A549 (cell line): ENCODE measurements around the gene APRT. TPM values are rescaled to one million over a fixed set of nuclear protein-coding genes. Genes with fewer than 3 reads are reported as not detected.

Source experiments
- ATAC-seq, 2 experiments: fragments of 200-7000 bp in 1 of 2; fragments of >200 bp in 1 of 2; cut with Nextera tagmentation in 1 of 2; cut with Tn5 transposase in 1 of 2; 3 replicates each; pipeline versions ENCODE4 v1.8.0 to v1.9.1; 2018 to 2020; ENCODE audit warnings: mild to moderate bottlenecking in 1 of 2, moderate library complexity in 1 of 2
- CTCF ChIA-PET: fragments of 300-600 bp; sonication (Branson Sonifier 250); formaldehyde crosslinking; extraction: SDS; loops from one replicate; lab custom pipeline; 2021; ENCODE audit warnings: antibody characterized with exemption, inconsistent platforms; lab: Yijun Ruan, JAX
- POLR2A ChIA-PET: fragments of 350-600 bp; formaldehyde crosslinking; extraction: SDS; loops from one replicate; lab custom pipeline; 2021; ENCODE audit warnings: antibody characterized with exemption, inconsistent platforms; lab: Yijun Ruan, JAX
- DNase-seq, 2 experiments: peaks; one replicate each; pipeline versions ENCODE4 v3.0.0 to v3.0.0-alpha.2; 2011 to 2016; ENCODE audit warnings: low read depth in 1 of 2, low spot score in 1 of 2
- FAIRE-seq: peaks from 2 replicates; lab custom pipeline; 2011; peaks lifted over from hg19 to GRCh38; lab: Jason Lieb, UNC
- H3K27ac ChIP-seq, 2 experiments: fragments of >200 bp; sonication (Bioruptor Twin); formaldehyde crosslinking; 3 replicates each; pipeline ENCODE4 v1.5.1; 2016 to 2017
- H3K4me1 ChIP-seq: fragments of >200 bp; sonication (Bioruptor Twin); formaldehyde crosslinking; 3 replicates; pipeline ENCODE4 v1.6.1; 2016
- H3K4me2 ChIP-seq: fragments of >200 bp; sonication (Bioruptor Twin); formaldehyde crosslinking; 3 replicates; pipeline ENCODE4 v1.6.1; 2016
- H3K4me3 ChIP-seq: fragments of >200 bp; sonication (Bioruptor Twin); formaldehyde crosslinking; 3 replicates; pipeline ENCODE4 v1.5.1; 2016
- H3K9me3 ChIP-seq: fragments of >200 bp; sonication (Bioruptor Twin); formaldehyde crosslinking; 3 replicates; pipeline ENCODE4 v1.6.1; 2016
- CBX2 ChIP-seq: fragments of 200-600 bp; sonication (generic); IDR thresholded peaks from 2 replicates; pipeline ENCODE4 v1.6.1; 2016; ENCODE audit warnings: low read depth, mild to moderate bottlenecking, borderline replicate concordance
- CHD4 ChIP-seq: fragments of 200-600 bp; sonication (generic); IDR thresholded peaks from 2 replicates; pipeline ENCODE4 v1.6.1; 2016; ENCODE audit warnings: antibody characterized with exemption, mild to moderate bottlenecking, borderline replicate concordance
- FOSL2 ChIP-seq, 2 experiments: fragments of 450-650 bp in 1 of 2; fragments of >200 bp in 1 of 2; sonication (Bioruptor Twin) in 1 of 2; formaldehyde crosslinking; IDR thresholded peaks; 2 replicates each; pipeline versions ENCODE4 v1.5.0 to v1.6.1; 2016 to 2020; ENCODE audit warnings: mild to moderate bottlenecking in 1 of 2, moderate library complexity in 1 of 2
- GATA3 ChIP-seq: IDR thresholded peaks from 2 replicates; pipeline ENCODE4 v1.6.1; 2012; ENCODE audit warnings: borderline replicate concordance
- JUN ChIP-seq, 2 experiments: fragments of >200 bp; sonication (Bioruptor Twin); formaldehyde crosslinking; IDR thresholded peaks; 2 replicates in 1 of 2; 3 replicates in 1 of 2; pipeline ENCODE4 v1.6.1; 2016 to 2017
- KDM5A ChIP-seq: fragments of 200-600 bp; sonication (generic); IDR thresholded peaks from 2 replicates; pipeline ENCODE4 v1.6.1; 2016; ENCODE audit warnings: antibody characterized with exemption, mild to moderate bottlenecking
- NR3C1 ChIP-seq: fragments of >200 bp; sonication (Bioruptor Twin); formaldehyde crosslinking; IDR thresholded peaks from 3 replicates; pipeline ENCODE4 v1.6.1; 2017
- PHF8 ChIP-seq: fragments of 200-600 bp; sonication (generic); IDR thresholded peaks from 2 replicates; pipeline ENCODE4 v1.6.1; 2016; ENCODE audit warnings: low read depth, mild to moderate bottlenecking, antibody characterized with exemption, moderate library complexity, borderline replicate concordance
- POLR2A ChIP-seq: IDR thresholded peaks from 2 replicates; pipeline ENCODE4 v1.6.1; 2012; ENCODE audit warnings: mild to moderate bottlenecking, low read length
- POLR2AphosphoS2 ChIP-seq: conservative IDR thresholded peaks from 2 replicates; pipeline ENCODE4 v1.6.1; 2012; ENCODE audit warnings: low read length, improper control_type of control experiment, inconsistent platforms
- RAD21 ChIP-seq, 2 experiments: fragments of >200 bp in 1 of 2; sonication (Bioruptor Twin) in 1 of 2; formaldehyde crosslinking in 1 of 2; IDR thresholded peaks in 1 of 2; conservative IDR thresholded peaks in 1 of 2; 2 replicates in 1 of 2; 3 replicates in 1 of 2; pipeline ENCODE4 v1.6.1; 2012 to 2018; ENCODE audit warnings: inconsistent platforms in 1 of 2
- TP53 ChIP-seq: fragments of 250-450 bp; sonication (Bioruptor Pico); IDR thresholded peaks from 2 replicates; pipeline ENCODE4 v1.5.0; 2021; ENCODE audit warnings: mild to moderate bottlenecking, moderate library complexity
- WGBS: methylation state at CpG from one replicate; pipeline ENCODE4 v1.1.6; 2017; ENCODE audit errors: missing lambda C conversion rate; 5-methylcytosine and 5-hydroxymethylcytosine counted together
- polyA plus RNA-seq, 4 experiments: library from polyadenylated mRNA; depleted of rRNA in 3 of 4; stranded (reverse); fragments of >200 nt; fragmentation: RNase III in 1 of 4; extraction: RNeasy Plus Mini Kit Qiagen cat#74134 plus additional on column Dnase treatment in 1 of 4; gene quantifications; 2 replicates in 3 of 4; 3 replicates in 1 of 4; pipeline ENCODE4 v1.2.3, GENCODE V29; 2011 to 2017
- TF ChIP-seq, protein P1 (sequence below): IDR thresholded peaks from 2 replicates; pipeline ENCODE4 v1.6.1; 2012; ENCODE audit warnings: low read depth, borderline replicate concordance
- TF ChIP-seq, protein P2 (sequence below): fragments of >200 bp; sonication (Bioruptor Twin); formaldehyde crosslinking; IDR thresholded peaks from 3 replicates; pipeline ENCODE4 v1.6.1; 2016
- TF ChIP-seq, protein P3 (sequence below): IDR thresholded peaks from 2 replicates; pipeline ENCODE4 v1.6.1; 2012
- TF ChIP-seq, protein P4 (sequence below): IDR thresholded peaks from 2 replicates; pipeline ENCODE4 v1.6.1; 2012
- TF ChIP-seq, protein P5 (sequence below): fragments of >200 bp; sonication (Bioruptor Twin); formaldehyde crosslinking; IDR thresholded peaks from 3 replicates; pipeline ENCODE4 v1.5.1; 2016
- TF ChIP-seq, protein P6 (sequence below): fragments of 250-450 bp; sonication (Bioruptor Pico); IDR thresholded peaks from 2 replicates; pipeline ENCODE4 v1.5.0; 2021; ENCODE audit warnings: mild to moderate bottlenecking, moderate library complexity, borderline replicate concordance

APRT gene
- polyA plus RNA-seq, 2 of the 4 experiments (the other 2 are of a cell fraction), result 115 to 258 TPM

DNA sequence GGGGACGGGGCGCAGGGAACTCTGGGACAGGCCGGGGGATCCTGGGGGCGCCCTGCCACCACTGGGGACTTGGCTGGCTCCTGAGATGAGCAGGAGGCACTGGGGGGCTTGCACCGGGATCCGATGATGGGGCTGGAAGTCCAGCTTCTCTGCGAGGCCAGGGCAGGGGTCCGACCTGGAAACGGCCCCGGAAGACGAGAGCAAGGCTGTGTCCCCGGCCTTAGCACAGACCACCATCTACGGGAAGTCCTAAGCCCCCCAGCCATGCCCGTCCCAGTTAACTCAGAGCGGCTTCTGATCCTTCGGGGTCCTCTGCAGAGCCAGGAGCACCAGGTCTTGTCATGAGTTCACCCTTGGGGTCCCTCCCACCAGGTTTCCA is 7.6 kb downstream of the APRT start (continued):
- no peak for TF ChIP-seq POLR2AphosphoS2
- TF ChIP-seq FOSL2 (IDR thresholded peaks at IDR 0.05), result no peak
- no peak for TF ChIP-seq FOSL2 (CRISPR knock-in tag; IDR thresholded peaks at IDR 0.05)
- TF ChIP-seq, protein P1, sequence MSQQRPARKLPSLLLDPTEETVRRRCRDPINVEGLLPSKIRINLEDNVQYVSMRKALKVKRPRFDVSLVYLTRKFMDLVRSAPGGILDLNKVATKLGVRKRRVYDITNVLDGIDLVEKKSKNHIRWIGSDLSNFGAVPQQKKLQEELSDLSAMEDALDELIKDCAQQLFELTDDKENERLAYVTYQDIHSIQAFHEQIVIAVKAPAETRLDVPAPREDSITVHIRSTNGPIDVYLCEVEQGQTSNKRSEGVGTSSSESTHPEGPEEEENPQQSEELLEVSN, result no peak

DNA sequence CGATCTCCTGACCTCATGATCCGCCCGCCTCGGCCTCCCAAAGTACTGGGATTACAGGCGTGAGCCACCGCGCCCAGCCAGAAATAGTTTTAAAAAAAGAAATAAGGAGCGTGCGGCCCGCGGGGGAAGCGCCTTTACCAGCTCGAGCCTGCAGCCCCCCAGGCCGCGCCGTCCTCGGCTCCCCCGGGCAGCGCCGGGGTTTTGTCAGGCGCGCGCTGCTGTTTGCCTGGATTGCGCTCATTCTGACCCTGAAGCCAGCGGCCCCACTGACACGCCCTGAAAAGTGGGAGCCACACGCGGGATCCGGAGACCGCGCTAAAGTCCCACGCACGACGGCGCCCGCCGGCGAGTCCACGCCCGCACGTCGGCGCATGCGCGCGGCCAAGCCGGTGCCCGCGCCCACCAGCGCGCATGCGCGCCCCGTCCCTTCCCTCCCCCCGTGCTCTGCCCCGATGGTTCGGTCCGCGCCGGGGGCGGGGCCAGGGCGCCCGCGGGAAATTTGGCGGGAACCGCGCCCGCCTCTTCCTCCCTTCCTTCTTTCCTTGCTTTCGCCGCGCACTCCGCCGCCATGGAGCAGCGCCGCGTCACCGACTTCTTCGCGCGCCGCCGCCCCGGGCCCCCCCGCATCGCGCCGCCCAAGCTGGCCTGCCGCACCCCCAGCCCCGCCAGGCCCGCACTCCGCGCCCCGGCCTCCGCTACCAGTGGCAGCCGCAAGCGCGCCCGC is 8.3 kb downstream of the APRT start, which contains the start of gene CDT1:
Gene CDT1, plus strand, starts transcription at position 526 of the 724 bp plus-strand sequence. Its CDS starts 43 bp downstream, at position 569.
- ChIA-PET CTCF (interaction anchor here (1.1 to 1.5 kb wide), 2 partner anchors 12 to 21 kb away, joined by 3 to 5 read pairs; no protein-coding TSS in a partner anchor), POLR2A (interaction anchor here (0.6 to 1.5 kb wide), 3 partner anchors 8 to 251 kb away, joined by 3 to 11 read pairs (median 6); partner anchors contain the start of gene APRT)
- DNase-seq, result peak; percentile 81 to 96
- Histone ChIP-seq H3K4me1 (peaks cover 14% of the 10 kb centered on the region), H3K27ac (peak within 1 kb of the TSS; percentile 88 to 94), H3K4me3 (peak within 1 kb of the TSS; percentile 73), H3K4me2 (peak within 1 kb of the TSS; percentile 100), H3K9me3 (no peaks in the 10 kb centered on the region)
- 1% methylated on average over 25 of the region's 98 CpGs for WGBS
- FAIRE-seq, result no peak
- TF ChIP-seq NR3C1 (no peak), POLR2AphosphoS2 (no peak), RAD21 (conservative IDR thresholded peaks at IDR 0.05 in 1 of 2, IDR thresholded peaks at IDR 0.05 in 1 of 2) (no peak), TP53 (CRISPR knock-in tag) (no peak), JUN (IDR thresholded peaks at IDR 0.05) (peak; percentile 46 to 80; a peak in 4 of 5 replicates), KDM5A (no peak), PHF8 (peak; percentile 51; the same call in 1 of the 2 replicates), CHD4 (peak; percentile 47; the same call in 1 of the 2 replicates), POLR2A (peak; percentile 69)
- TF ChIP-seq, protein P2, sequence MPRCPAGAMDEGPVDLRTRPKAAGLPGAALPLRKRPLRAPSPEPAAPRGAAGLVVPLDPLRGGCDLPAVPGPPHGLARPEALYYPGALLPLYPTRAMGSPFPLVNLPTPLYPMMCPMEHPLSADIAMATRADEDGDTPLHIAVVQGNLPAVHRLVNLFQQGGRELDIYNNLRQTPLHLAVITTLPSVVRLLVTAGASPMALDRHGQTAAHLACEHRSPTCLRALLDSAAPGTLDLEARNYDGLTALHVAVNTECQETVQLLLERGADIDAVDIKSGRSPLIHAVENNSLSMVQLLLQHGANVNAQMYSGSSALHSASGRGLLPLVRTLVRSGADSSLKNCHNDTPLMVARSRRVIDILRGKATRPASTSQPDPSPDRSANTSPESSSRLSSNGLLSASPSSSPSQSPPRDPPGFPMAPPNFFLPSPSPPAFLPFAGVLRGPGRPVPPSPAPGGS, result 0 out of 3 replicates have a peak, but pooled peaks have one; percentile 34
- TF ChIP-seq, protein P3, sequence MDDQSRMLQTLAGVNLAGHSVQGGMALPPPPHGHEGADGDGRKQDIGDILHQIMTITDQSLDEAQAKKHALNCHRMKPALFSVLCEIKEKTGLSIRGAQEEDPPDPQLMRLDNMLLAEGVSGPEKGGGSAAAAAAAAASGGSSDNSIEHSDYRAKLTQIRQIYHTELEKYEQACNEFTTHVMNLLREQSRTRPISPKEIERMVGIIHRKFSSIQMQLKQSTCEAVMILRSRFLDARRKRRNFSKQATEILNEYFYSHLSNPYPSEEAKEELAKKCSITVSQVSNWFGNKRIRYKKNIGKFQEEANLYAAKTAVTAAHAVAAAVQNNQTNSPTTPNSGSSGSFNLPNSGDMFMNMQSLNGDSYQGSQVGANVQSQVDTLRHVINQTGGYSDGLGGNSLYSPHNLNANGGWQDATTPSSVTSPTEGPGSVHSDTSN, result 0 out of 2 replicates have a peak, but pooled peaks have one; percentile 21
- TF ChIP-seq, protein P4, sequence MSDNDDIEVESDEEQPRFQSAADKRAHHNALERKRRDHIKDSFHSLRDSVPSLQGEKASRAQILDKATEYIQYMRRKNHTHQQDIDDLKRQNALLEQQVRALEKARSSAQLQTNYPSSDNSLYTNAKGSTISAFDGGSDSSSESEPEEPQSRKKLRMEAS, result peak; percentile 84
- TF ChIP-seq, protein P1, result peak; percentile 93
- ATAC-seq, result peak; percentile 4 to 37; a peak in 4 of 6 replicates

DNA sequence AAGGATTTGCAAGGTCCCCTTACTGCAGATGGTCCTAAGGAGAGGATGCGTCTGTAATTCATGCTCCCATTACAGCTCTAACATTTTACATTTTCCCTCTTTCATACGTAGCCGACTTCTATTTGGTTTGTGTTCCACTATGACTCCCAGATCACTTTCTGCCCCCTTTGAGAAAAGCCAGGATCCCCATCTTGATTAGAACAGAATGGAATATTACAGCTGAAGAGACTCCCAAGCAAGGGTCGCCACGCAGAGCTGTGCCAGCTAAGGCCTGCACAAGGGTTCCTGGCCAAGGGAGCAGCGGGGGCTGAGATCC is 11.5 kb downstream of the APRT start:
- no peak overlapping the region for H3K4me3 ChIP-seq
- no peak overlapping the region for H3K27ac ChIP-seq
- ChIA-PET CTCF (interaction anchor here (0.7 to 6.2 kb wide), 8 partner anchors 10 to 367 kb away, joined by 3 to 41 read pairs (median 4); partner anchors contain the start of gene PIEZO1), POLR2A (interaction anchor here (1.0 to 1.7 kb wide), 2 partner anchors 10 to 16 kb away, joined by 3 to 6 read pairs; no protein-coding TSS in a partner anchor)
- no peak for TF ChIP-seq GATA3
- TF ChIP-seq, protein P5, sequence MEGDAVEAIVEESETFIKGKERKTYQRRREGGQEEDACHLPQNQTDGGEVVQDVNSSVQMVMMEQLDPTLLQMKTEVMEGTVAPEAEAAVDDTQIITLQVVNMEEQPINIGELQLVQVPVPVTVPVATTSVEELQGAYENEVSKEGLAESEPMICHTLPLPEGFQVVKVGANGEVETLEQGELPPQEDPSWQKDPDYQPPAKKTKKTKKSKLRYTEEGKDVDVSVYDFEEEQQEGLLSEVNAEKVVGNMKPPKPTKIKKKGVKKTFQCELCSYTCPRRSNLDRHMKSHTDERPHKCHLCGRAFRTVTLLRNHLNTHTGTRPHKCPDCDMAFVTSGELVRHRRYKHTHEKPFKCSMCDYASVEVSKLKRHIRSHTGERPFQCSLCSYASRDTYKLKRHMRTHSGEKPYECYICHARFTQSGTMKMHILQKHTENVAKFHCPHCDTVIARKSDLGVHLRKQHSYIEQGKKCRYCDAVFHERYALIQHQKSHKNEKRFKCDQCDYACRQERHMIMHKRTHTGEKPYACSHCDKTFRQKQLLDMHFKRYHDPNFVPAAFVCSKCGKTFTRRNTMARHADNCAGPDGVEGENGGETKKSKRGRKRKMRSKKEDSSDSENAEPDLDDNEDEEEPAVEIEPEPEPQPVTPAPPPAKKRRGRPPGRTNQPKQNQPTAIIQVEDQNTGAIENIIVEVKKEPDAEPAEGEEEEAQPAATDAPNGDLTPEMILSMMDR, result no peak
- no peak for TF ChIP-seq PHF8
- no peak for TF ChIP-seq CBX2
- TF ChIP-seq, protein P6, sequence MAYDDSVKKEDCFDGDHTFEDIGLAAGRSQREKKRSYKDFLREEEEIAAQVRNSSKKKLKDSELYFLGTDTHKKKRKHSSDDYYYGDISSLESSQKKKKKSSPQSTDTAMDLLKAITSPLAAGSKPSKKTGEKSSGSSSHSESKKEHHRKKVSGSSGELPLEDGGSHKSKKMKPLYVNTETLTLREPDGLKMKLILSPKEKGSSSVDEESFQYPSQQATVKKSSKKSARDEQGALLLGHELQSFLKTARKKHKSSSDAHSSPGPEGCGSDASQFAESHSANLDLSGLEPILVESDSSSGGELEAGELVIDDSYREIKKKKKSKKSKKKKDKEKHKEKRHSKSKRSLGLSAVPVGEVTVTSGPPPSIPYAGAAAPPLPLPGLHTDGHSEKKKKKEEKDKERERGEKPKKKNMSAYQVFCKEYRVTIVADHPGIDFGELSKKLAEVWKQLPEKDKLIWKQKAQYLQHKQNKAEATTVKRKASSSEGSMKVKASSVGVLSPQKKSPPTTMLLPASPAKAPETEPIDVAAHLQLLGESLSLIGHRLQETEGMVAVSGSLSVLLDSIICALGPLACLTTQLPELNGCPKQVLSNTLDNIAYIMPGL, result no peak
- H3K4me2 ChIP-seq, result no peak overlapping the region
- no peaks in the 10 kb centered on the region for H3K9me3 ChIP-seq
- ATAC-seq, result no peak
- WGBS, result 89% methylated on average over 6 of the region's 6 CpGs
- no peak for FAIRE-seq
- H3K4me1 ChIP-seq, result peaks cover 12% of the 10 kb centered on the region
- no peak for DNase-seq
